ENCODE results near the gene EHD4.

Gene EHD4

DNA sequence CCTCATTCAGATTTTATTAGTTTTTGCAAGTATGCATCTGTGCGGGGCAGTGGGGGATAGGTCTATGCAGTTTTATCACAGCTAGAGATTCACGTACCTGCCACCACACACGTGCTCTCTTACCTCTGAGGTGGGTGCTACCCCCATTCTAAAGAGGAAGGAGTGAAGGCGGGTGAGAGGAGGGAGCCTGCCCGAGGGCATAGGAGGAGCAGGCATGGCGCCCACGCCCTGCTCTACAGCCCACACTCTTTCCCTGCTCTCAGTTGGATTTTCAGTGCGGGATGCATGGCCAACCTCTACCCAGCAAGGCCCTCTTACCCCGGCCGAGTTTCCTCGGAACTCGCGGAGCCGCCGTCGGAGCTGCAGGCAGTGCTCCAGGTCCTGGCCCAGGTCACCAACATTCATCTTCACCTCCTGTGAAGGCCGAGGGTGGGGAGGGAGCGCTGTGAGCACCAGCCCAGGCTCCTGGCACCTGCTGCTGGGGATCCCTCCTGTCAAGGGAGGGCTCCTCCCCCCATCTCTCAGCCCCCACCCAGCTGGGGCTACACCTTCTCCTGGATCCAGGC lies 106.8 kb downstream of the EHD4 start:
- TF ChIP-seq, protein P1, sequence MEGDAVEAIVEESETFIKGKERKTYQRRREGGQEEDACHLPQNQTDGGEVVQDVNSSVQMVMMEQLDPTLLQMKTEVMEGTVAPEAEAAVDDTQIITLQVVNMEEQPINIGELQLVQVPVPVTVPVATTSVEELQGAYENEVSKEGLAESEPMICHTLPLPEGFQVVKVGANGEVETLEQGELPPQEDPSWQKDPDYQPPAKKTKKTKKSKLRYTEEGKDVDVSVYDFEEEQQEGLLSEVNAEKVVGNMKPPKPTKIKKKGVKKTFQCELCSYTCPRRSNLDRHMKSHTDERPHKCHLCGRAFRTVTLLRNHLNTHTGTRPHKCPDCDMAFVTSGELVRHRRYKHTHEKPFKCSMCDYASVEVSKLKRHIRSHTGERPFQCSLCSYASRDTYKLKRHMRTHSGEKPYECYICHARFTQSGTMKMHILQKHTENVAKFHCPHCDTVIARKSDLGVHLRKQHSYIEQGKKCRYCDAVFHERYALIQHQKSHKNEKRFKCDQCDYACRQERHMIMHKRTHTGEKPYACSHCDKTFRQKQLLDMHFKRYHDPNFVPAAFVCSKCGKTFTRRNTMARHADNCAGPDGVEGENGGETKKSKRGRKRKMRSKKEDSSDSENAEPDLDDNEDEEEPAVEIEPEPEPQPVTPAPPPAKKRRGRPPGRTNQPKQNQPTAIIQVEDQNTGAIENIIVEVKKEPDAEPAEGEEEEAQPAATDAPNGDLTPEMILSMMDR (IDR thresholded peaks at IDR 0.05; ENCODE audit: low read depth, low read length, missing control alignments) = no peak
- no peak for DNase-seq (ENCODE audit: low read depth)
- H3K4me3 ChIP-seq (ENCODE audit: low read depth, low read length) = no peak overlapping the region

DNA sequence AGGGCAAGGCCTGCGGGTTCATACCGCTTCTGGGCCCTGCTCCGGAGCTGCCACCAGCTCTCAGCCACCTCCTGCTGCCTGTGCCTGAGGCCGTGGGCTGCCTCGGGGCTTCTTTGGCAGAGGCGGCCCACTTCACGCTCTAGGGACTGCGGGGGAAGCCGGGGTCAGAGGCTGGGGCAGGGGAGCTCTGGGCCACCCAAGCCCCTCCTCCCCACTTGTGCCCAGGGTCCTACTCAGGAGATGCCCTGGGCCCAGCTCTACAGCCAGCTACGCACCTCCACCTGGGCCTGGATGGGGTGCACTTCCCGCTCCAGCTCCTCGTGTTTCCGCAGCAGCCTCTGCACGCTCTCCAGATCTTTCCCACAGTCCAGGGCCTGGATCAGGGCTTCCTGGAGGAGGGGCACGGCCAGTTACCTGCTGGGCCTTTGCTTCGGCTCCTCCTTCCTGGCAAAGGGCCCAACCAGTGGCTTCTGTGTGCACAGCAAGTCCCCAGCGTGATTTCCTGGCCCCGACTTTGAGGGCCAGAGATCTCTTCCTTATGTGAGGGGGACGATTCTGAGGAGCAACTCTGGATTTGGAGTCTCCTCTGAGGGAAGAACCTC lies 109.7 kb downstream of the EHD4 start:
- no peak for DNase-seq (ENCODE audit: low read depth)

DNA sequence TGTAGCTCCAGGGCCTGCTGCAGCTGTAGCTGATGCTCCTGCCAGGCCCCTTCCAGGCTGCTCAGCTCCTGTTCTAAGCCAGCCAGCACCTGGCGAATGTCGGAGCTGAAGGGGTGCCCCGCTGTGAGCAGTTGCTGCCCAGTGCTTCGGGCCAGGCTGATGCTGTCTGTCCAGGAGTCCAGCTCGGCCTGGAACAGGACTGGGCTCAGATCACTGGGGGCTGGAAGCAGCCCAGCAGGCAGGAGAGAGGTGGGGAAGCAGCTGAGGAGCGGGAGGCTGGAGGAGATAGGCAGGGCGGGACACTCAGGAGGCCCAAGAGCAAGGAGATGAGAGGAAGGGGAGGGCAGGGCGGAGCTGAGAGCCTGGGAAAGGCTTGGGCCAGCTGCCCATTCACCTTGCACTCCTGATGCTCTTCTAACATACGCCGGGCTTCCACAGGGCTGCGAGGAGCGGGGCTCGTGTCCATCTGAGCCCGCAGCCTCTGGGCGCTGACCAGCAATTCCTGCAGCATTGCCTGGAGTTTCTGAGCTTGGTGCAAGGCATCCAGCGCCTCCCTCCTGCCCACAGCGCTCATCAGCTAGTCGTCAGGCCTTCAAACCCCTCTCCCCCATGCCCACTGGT lies 110.5 kb downstream of the EHD4 start:
- DNase-seq (ENCODE audit: low read depth) = no peak
- no peak overlapping the region for H3K4me3 ChIP-seq (ENCODE audit: low read depth, low read length)
- TF ChIP-seq, protein P1 (IDR thresholded peaks at IDR 0.05; ENCODE audit: low read depth, low read length, missing control alignments) = no peak

More for the DNA sequence above, 109.7 kb downstream of the EHD4 start:
- TF ChIP-seq, protein P1 (IDR thresholded peaks at IDR 0.05; ENCODE audit: low read depth, low read length, missing control alignments) = no peak
- H3K4me3 ChIP-seq (ENCODE audit: low read depth, low read length) = no peak overlapping the region

DNA sequence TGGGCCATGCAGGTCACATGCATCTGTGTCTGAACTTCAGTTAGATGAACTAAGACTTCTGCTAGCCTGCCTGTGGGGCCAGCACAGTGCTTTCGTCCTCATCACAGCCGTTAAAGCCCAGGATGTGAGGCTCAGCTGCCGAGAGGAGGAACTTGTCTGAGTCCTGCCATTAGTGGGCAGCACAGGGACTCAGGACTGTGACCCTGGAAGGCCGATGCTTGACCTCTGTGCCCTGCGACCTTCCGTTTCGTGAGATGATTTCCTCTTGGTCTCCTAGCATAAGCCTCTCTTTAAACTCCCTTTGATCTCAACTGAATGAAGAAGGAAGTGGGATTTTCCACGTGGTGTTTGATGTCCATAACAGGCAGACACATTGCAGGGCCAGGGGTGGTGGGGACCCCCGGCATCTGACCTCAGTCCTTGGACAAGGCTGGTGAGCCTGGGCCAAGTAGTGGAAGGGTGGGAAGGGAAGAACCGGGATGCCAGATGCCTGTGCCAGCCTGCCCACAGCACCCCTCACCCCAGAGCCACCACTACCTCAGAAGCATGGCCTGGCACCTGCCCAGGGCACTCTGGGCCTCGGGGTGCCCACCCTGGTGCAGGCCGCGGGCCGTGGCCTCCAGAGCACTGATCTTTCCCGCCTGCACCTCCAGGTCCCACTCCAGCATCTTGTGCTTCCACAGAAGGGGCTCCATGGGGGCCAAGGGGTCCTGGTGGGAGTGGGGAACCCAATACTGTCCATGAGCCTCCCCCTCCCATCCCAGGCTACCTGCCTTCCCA lies 112.1 kb downstream of the EHD4 start:
- TF ChIP-seq, protein P1 (IDR thresholded peaks at IDR 0.05; ENCODE audit: low read depth, low read length, missing control alignments) = no peak
- no peak overlapping the region for H3K4me3 ChIP-seq (ENCODE audit: low read depth, low read length)
- DNase-seq (ENCODE audit: low read depth) = no peak

DNA sequence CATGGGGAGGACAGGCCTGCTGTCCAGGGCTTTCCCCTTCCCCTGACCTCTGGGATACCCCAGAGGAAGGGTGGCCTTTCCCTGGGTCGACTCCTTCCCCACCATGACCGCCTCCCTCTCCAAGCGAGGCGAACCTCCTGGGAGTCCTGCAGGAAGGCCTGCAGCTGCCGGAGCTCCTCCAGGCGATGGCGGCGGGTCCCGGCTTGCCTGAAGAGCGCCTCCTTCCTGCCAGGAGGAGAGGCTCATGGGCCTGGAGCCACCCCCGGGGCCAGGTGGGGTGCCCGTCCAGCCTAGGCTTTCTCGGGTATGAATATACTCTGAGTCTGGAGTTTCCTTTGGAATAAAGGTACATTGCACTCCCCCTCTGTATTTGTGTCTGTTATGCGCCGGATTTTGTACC lies 113.6 kb downstream of the EHD4 start:
- TF ChIP-seq, protein P1 (IDR thresholded peaks at IDR 0.05; ENCODE audit: low read depth, low read length, missing control alignments) = no peak
- no peak for DNase-seq (ENCODE audit: low read depth)
- no peak overlapping the region for H3K4me3 ChIP-seq (ENCODE audit: low read depth, low read length)

DNA sequence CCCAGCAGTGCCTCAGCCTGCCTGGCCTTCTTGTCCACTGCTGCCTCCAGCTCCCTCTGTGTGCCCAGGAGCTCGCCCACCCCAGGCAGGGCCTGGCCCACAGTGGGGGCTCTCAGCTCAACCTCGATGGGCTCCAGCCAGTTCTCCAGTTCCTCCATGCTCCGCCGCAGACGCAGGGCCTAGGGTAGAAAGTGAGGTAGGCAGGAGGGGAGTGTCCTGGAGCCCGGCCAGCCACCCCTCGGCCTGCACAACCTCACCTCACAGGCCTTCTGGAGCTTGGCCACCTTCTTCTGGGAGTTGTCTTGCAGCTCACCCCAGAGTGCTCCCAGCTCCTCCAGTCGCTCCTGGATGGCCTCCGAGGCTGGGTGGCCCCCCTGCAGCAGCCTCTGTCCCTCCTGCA lies 115.0 kb downstream of the EHD4 start:
- TF ChIP-seq, protein P1 (IDR thresholded peaks at IDR 0.05; ENCODE audit: low read depth, low read length, missing control alignments) = no peak
- no peak overlapping the region for H3K4me3 ChIP-seq (ENCODE audit: low read depth, low read length)
- no peak for DNase-seq (ENCODE audit: low read depth)
